NCI-H1092 (cell line): ENCODE data around the gene JPT1.

ENCODE experiments used
- DNase-seq: peaks from one replicate; lab custom pipeline; 2025; lab: John Stamatoyannopoulos, UW

The JPT1 gene

GRCh38 chr17:75103601-75104554, 50.4 kb downstream of the JPT1 start:
- no peak for DNase-seq

- no peak for DNase-seq
These were observed 51.9 kb downstream of the JPT1 start for GRCh38 chr17:75102385-75102821.

- DNase-seq: no peak
These were observed 54.3 kb downstream of the JPT1 start for GRCh38 chr17:75099881-75100595.

GRCh38 chr17:75098861-75099260, 55.5 kb downstream of the JPT1 start:
- DNase-seq: no peak

GRCh38 chr17:75097865-75098264, 56.4 kb downstream of the JPT1 start:
- no peak for DNase-seq

GRCh38 chr17:75096082-75096625, 58.2 kb downstream of the JPT1 start:
- no peak for DNase-seq

- DNase-seq: no peak
These were observed 59.4 kb downstream of the JPT1 start for GRCh38 chr17:75094871-75095399.

- DNase-seq: no peak
These were observed 60.7 kb downstream of the JPT1 start for GRCh38 chr17:75093548-75094158.

GRCh38 chr17:75091855-75092327, 62.4 kb downstream of the JPT1 start:
- no peak for DNase-seq

- DNase-seq: no peak
These were observed 63.1 kb downstream of the JPT1 start for GRCh38 chr17:75090871-75091854.

- no peak for DNase-seq
These were observed 65.6 kb downstream of the JPT1 start for GRCh38 chr17:75088465-75089417.

- DNase-seq: no peak
These were observed 66.5 kb downstream of the JPT1 start, which contains the start of gene SLC16A5 for GRCh38 chr17:75087558-75088453. SLC16A5 (plus strand) TSS chr17:75087954; CDS start chr17:75093637, 5,683 bp downstream.

GRCh38 chr17:75087182-75087557, 67.1 kb downstream of the JPT1 start:
- DNase-seq: no peak

- DNase-seq: no peak
These were observed 67.7 kb downstream of the JPT1 start for GRCh38 chr17:75086496-75087181.
